Esophagus muscularis mucosa (tissue), 4 donors: ENCODE measurements around the gene STON2. TPM values are rescaled to one million over a fixed set of nuclear protein-coding genes. Genes with fewer than 3 reads are reported as not detected.
A peak's percentile ranks its signal among the peaks of the same experiment; 100 is the strongest.

Experiments used
- DNase-seq: peaks from one replicate; pipeline ENCODE4 v3.0.0-alpha.2; 2017; ENCODE audit errors: extremely low spot score
- H3K27ac ChIP-seq, 4 donors: fragments of 200-600 bp; sonication (generic); replicated peaks in 1 of 4; 1 replicate in 3 of 4; 2 replicates in 1 of 4; pipeline ENCODE4 v1.5.1; 2016 to 2019; ENCODE audit warnings: mild to moderate bottlenecking in 1 of 4
- H3K27me3 ChIP-seq, 4 donors: fragments of 200-600 bp; sonication (generic); one replicate each; pipeline versions ENCODE4 v1.5.1 to v1.6.0; 2016 to 2019
- H3K36me3 ChIP-seq, 4 donors: fragments of 200-600 bp; sonication (generic); one replicate each; pipeline ENCODE4 v1.5.1; 2016 to 2019
- H3K4me1 ChIP-seq, 4 donors: fragments of 200-600 bp; sonication (generic); one replicate each; pipeline ENCODE4 v1.5.1; 2016 to 2019
- H3K4me3 ChIP-seq, 4 donors: fragments of 200-600 bp; sonication (generic); 1 replicate in 2 of 4; 2 replicates in 2 of 4; pipeline ENCODE4 v1.5.1; 2016 to 2019; ENCODE audit warnings: mild to moderate bottlenecking in 4 of 4, moderate library complexity in 1 of 4
- H3K9me3 ChIP-seq, 4 donors: fragments of 200-600 bp; sonication (generic); 1 replicate in 3 of 4; 2 replicates in 1 of 4; pipeline ENCODE4 v1.5.1; 2016 to 2019
- CTCF ChIP-seq, 3 experiments: fragments of 200-600 bp in 2 of 3; fragments of 450-650 bp in 1 of 3; sonication (generic) in 2 of 3; IDR thresholded peaks; one replicate each; pipeline ENCODE4 v1.5.1; 2017 to 2019; ENCODE audit warnings: antibody characterized with exemption in 3 of 3, mild to moderate bottlenecking in 2 of 3, moderate library complexity in 1 of 3
- EP300 ChIP-seq: sonication (generic); formaldehyde crosslinking; IDR thresholded peaks from one replicate; pipeline ENCODE4 v1.6.1; 2017; ENCODE audit warnings: antibody characterized with exemption
- POLR2A ChIP-seq: fragments of 450-650 bp; IDR thresholded peaks from one replicate; pipeline ENCODE4 v1.6.1; 2017; ENCODE audit warnings: antibody characterized with exemption, moderate library complexity, mild to moderate bottlenecking, low read depth
- POLR2AphosphoS5 ChIP-seq, 2 donors: sonication (generic); formaldehyde crosslinking; IDR thresholded peaks; one replicate each; pipeline ENCODE4 v1.6.1; 2017; ENCODE audit warnings: antibody characterized with exemption in 2 of 2
- WGBS: methylation state at CpG from one replicate; pipeline ENCODE4 v1.1.5; 2018; 5-methylcytosine and 5-hydroxymethylcytosine counted together
- intact Hi-C: fragments of 100-400 bp; cut with DNase I; formaldehyde crosslinking; loops from one replicate; pipeline ENCODE4 v1.15.1; 2023
- total RNA-seq, 4 donors: library from RNA; depleted of rRNA; stranded (reverse); fragments of >200 nt; gene quantifications; one replicate each; pipeline versions ENCODE4 v1.1.0 to v1.2.1, GENCODE V29; 2016

Gene STON2
- total RNA-seq, 4 donors from 2014 or later, result 7.6 to 9.6 (median 8.8) TPM

- no peak for TF ChIP-seq CTCF (IDR thresholded peaks at IDR 0.05)
- no peak for TF ChIP-seq EP300
- no peak for TF ChIP-seq POLR2A
- TF ChIP-seq POLR2AphosphoS5 (IDR thresholded peaks at IDR 0.05), result no peak
- intact Hi-C loops, result no loop called here
- Histone ChIP-seq H3K27ac (no peak overlapping the region), H3K4me1 (no peaks in the 10 kb centered on the region), H3K36me3 (no peaks in the 10 kb centered on the region), H3K27me3 (peaks cover 0 to 3% (median 0%) of the 10 kb centered on the region in 4 donors), H3K9me3 (no peaks in the 10 kb centered on the region), H3K4me3 (no peak overlapping the region)
- DNase-seq, result peak; percentile 57
- 70% methylated on average over 2 of the region's 2 CpGs for WGBS
Observed at GRCh38 chr14:81256289-81256960, 143.7 kb downstream of the STON2 start.

GRCh38 chr14:81252278-81252677 is 147.8 kb downstream of the STON2 start:
- TF ChIP-seq EP300, result no peak
- no peak for TF ChIP-seq POLR2A
- TF ChIP-seq CTCF (IDR thresholded peaks at IDR 0.05), result no peak
- TF ChIP-seq POLR2AphosphoS5 (IDR thresholded peaks at IDR 0.05), result no peak
- Histone ChIP-seq H3K27me3 (peaks cover 0 to 3% (median 0%) of the 10 kb centered on the region in 4 donors), H3K9me3 (no peaks in the 10 kb centered on the region), H3K27ac (no peak overlapping the region), H3K36me3 (no peaks in the 10 kb centered on the region), H3K4me3 (no peak overlapping the region), H3K4me1 (no peaks in the 10 kb centered on the region)
- no peak for DNase-seq
- intact Hi-C loops, result no loop called here
- whole genome bisulfite sequencing, result 65% methylated on average over 1 of the region's 1 CpG

- Histone ChIP-seq H3K9me3 (peaks cover 0 to 12% (median 4%) of the 10 kb centered on the region in 4 donors), H3K27me3 (no peaks in the 10 kb centered on the region), H3K36me3 (no peaks in the 10 kb centered on the region), H3K4me3 (no peak overlapping the region), H3K27ac (no peak overlapping the region), H3K4me1 (no peaks in the 10 kb centered on the region)
- WGBS, result 66% methylated on average over 5 of the region's 8 CpGs
- DNase-seq, result peak; percentile 77
- intact Hi-C loops, result no loop called here
- TF ChIP-seq CTCF (IDR thresholded peaks at IDR 0.05) (no peak), EP300 (no peak), POLR2A (no peak), POLR2AphosphoS5 (IDR thresholded peaks at IDR 0.05) (no peak)
Observed at GRCh38 chr14:81247271-81247766, 152.8 kb downstream of the STON2 start.

- Histone ChIP-seq H3K4me1 (no peaks in the 10 kb centered on the region), H3K27me3 (no peaks in the 10 kb centered on the region), H3K27ac (no peak overlapping the region), H3K36me3 (no peaks in the 10 kb centered on the region), H3K4me3 (no peak overlapping the region), H3K9me3 (peaks cover 0 to 12% (median 4%) of the 10 kb centered on the region in 4 donors)
- TF ChIP-seq EP300, result no peak
- TF ChIP-seq POLR2A, result no peak
- TF ChIP-seq CTCF (IDR thresholded peaks at IDR 0.05), result no peak
- no peak for TF ChIP-seq POLR2AphosphoS5 (IDR thresholded peaks at IDR 0.05)
- DNase-seq, result peak; percentile 45
- intact Hi-C loops, result no loop called here
- WGBS, result 87% methylated on average over 18 of the region's 19 CpGs
Observed at GRCh38 chr14:81246461-81247270, 153.5 kb downstream of the STON2 start.
